ENCODE measurements around the gene RNASEH2A.

GRCh38 chr19:12841094-12841493 is 34.7 kb downstream of the RNASEH2A start:
- TF ChIP-seq YY1 (IDR thresholded peaks at IDR 0.05; ENCODE audit: low read depth) (no peak), REST (IDR thresholded peaks at IDR 0.05; ENCODE audit: low read depth, low read length) (no peak), RCOR1 (IDR thresholded peaks at IDR 0.05; ENCODE audit: low read length) (no peak)
- TF ChIP-seq, protein P1, sequence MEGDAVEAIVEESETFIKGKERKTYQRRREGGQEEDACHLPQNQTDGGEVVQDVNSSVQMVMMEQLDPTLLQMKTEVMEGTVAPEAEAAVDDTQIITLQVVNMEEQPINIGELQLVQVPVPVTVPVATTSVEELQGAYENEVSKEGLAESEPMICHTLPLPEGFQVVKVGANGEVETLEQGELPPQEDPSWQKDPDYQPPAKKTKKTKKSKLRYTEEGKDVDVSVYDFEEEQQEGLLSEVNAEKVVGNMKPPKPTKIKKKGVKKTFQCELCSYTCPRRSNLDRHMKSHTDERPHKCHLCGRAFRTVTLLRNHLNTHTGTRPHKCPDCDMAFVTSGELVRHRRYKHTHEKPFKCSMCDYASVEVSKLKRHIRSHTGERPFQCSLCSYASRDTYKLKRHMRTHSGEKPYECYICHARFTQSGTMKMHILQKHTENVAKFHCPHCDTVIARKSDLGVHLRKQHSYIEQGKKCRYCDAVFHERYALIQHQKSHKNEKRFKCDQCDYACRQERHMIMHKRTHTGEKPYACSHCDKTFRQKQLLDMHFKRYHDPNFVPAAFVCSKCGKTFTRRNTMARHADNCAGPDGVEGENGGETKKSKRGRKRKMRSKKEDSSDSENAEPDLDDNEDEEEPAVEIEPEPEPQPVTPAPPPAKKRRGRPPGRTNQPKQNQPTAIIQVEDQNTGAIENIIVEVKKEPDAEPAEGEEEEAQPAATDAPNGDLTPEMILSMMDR (IDR thresholded peaks at IDR 0.05) = no peak

Data from SK-N-SH (cell line).